CD4-positive, alpha-beta T cell treated with Interleukin-2 at 100 ng/mL for 4 hours (primary cell): ENCODE data around the gene MOV10L1.
"Not testable (repeated sequence)": the region's sequence is repeated elsewhere in the genome, so short reads cannot be mapped to it uniquely, and the experiment has no call there.

Source experiments
- DNase-seq: peaks from one replicate; pipeline ENCODE4 v3.0.0-alpha.2; 2020; ENCODE audit warnings: low spot score

Gene MOV10L1

DNA sequence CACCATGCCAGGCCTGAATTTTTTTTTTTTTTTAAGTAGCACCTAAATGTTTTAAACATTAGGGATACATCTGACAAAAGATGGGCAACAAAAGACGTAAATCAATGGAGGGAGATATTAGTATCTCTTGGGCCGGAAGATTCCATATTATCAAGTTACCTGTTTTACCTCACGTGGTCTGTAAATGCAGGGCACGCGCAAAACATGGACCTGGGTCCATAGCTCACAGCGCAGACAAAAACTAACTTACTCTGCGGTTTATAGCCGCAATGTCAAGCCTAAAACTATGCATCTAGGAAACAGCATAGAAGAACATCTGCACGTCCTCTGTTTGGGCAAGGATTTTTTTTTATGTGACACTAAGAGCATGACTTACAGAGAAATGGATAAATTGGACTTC lies 49.2 kb downstream of the MOV10L1 start:
- no peak for DNase-seq

DNA sequence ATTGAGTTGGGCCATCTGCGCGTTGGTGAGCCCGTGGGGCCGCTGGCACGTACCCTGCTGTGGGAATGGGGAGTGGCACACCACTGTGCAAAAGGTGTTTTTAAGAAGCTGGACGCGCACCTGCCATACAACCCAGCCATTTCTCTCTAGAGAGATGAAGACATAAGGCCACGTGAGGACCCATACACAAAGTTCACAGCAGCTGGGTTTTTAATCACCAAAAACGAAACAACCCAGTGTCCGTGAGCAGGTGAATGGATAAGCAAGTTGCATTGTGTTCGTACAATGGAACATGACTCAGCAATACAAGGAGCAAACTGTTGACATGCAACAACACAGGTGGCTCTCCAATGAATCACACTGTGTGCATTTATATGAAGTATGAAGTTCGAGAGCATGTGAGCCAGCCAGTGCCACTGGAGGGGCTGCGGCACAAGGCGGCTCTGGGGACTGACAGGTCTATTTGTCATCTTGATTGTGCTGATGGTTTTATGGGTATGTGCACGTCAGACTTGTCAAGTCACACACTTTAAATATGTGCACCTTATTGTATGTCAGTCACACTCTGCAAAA lies 50.1 kb downstream of the MOV10L1 start:
- no peak for DNase-seq

DNA sequence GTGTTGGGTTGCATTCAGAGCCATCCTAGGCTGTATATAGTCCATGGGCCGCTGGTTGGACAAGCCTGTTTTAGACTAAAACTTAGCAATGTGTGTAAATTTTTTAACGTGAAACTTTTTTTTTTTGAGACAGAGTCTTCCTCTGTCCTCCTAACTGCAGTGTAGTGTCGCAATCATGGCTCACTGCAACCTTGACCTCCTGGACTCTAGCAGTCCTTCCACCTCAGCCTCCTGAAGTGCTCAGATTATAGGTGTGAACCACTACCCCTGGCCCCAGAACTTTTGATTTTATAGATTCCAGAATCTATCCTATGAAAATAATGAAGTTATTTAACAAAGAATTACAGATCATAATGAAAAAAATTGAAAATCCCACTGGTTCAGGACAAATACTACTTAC lies 50.8 kb downstream of the MOV10L1 start:
- no peak for DNase-seq

DNA sequence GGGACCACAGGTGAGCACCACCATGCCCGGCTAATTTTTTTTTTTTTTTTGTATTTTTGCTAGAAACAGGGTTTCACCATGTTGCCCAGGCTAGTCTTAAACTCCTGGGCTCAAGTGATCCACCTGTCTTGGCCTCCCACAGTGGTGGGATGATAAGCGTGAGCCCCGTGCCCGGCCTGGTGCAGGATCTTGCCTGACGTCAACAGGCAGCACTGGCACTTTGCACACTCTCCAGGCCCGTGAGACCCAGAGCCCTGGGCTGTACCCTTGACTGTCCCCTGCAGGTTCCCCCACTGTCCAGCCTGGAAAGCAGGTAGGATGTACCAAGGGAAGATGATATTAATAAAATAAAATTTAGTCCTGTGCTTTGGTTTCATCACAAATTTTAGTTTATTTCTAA lies 51.7 kb downstream of the MOV10L1 start:
- DNase-seq: no peak

DNA sequence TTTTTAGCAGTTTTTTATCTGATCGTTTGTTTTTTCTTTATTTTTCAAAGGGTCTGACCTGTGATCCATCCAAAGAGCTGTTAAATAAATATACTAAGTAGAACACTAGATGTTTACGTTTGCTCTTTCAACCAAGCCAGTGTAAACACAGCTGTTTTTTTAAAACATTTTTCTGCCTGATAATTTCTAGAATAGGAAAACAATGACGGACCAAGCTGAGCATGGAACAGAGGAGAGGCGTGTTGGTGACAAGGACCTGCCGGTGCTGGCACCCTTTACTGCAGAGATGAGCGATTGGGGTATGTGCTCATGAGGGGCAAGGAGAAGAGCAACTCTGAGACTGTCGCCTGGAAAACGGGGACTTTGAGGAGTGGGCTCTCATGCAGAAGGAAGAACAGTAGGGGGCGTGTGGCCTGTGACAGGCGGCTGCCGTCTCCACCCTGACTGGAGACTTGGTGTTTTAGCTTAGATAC lies 52.1 kb downstream of the MOV10L1 start:
- DNase-seq: no peak

DNA sequence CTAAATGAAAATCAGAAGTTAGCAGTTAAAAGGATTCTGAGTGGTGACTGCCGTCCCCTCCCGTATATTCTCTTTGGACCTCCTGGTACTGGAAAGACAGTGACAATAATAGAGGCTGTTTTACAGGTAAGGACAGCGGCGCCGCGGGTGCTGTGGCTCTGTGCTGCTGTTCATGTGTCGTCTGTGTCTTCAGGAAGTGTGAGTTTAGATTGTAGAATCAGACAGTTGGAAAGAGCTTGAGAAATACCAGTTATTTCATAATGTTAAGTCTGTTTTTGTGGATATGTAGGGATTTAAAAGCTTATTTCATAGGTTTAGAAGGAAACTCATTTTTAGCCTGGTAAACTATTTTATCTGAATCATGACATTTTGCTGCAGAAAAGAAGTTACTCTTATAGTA lies 53.3 kb downstream of the MOV10L1 start:
- DNase-seq: no peak

DNA sequence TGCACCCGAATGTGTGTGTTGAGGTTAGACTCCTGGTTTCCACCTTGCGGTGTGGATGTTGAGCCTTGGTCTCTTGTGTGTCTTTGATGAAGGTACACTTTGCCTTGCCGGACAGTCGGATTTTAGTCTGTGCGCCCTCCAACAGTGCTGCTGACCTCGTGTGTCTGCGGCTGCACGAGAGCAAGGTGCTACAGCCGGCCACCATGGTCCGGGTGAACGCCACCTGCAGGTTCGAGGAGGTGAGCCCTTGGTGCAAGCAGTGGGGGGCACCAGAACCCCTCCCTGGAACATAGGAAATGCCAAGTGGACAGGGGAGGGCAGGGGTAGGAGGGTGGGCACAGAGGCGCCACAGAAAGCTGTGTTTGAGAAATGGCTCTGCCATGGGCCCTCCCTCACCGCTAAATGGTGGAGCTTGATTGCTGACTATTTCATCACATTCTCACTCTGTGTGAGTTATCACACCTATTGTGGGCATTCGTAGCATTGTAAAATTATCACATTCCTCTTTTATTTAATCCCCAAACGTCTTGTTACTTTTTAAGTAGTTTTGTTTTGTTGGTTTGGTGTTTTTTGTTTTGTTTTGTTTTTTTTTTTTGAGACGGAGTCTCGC lies 54.3 kb downstream of the MOV10L1 start:
- no peak for DNase-seq

DNA sequence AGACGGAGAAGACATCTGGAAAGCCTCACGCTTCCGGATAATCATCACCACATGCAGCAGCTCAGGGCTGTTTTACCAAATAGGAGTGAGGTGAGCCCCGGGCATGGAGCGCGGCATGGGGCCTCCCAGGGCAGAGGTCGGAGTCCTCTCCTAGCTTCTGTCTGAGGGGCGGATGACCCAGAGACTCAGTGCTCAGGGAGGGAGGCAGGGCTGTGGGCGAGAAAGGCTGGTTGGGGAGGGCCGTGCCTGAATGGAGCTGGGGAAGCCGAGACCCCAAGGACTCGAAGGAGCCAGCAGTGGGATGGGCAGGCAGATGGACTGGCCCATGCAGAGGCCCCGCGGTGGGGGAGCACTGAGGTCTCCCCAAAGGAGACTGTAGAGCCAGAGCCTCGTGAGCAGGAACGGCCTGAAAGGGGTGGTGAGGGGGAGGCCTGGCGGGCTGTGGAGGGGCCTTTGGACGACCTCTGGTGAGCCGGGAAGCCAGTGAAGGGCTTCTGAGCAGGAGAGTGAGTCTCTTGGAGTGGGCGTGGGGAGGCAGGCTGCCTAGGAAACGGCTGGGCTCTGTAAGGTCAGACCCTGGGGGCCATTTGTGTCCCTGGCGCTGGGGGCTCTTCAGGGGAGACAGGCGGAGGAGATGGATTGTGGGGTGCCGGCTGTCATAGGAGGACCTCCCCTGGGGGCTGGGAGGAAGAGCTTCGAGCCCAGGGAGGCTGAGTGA lies 56.1 kb downstream of the MOV10L1 start:
- DNase-seq: no peak

DNA sequence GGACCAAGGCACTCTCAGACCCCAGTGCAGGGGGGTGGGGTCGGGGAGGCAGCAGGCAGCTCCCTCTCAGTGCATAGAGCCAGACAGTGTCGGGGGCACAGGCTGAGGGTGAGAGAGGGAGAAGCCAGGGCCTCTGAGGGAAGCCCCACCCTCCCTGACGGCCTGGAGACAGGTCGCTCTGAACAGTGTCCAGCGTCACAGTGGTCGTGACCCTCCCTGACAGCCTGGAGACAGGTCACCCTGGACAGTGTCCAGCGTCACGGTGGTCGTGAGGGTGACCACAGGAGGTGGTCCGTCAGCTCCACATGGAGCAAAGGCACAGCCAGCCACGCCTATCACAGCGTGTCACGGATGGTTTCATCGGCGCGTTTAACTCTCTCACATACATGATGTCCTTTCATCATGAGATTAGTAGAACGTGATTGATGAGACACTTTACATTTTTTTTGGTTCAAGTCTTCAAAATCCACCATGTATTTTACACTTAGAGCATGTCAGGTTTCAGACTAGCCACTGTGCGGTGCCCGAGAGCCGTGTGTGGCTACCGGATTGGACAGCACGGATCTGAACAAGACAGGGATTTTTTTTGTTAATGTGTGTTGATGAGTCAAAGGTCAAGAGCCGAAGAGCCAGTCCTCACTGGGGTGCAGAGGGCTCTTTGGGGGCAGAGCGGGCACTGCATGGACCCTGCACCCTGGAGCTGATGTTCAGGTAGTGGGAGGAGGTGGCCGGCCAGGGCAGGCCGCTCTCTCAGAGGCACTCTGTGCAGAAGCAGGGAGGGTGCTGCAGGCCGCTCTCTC lies 56.8 kb downstream of the MOV10L1 start:
- peak; percentile 4 for DNase-seq

DNA sequence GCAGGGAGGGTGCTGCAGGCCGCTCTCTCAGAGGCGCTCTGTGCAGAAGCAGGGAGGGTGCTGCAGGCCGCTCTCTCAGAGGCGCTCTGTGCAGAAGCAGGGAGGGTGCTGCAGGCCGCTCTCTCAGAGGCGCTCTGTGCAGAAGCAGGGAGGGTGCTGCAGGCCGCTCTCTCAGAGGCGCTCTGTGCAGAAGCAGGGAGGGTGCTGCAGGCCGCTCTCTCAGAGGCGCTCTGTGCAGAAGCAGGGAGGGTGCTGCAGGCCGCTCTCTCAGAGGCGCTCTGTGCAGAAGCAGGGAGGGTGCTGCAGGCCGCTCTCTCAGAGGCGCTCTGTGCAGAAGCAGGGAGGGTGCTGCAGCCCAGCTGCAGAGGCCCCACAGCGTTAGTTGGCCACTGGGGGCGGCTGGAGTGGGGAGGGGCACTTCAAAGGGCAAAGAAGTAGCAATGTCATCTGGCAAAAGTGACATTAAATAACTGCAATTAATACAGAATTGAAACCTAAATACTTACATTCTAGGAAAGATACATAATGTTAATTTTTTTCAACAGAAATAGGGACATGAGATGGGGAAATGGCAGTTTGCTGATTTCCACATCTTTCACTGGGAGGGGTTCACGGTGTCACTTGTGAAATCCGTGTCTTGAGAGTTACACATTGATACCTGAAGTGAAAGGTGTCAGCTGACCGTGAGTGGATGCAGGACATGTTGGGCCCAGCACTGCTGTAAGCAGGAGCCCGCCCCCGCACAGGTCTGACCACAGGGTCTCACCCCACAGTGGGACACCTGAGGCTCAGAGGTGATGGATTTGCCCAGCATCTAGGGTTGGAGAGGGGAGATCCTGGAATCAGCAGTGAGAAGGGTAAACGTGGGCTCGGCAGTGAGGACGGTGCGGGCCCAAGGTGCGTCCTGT lies 57.7 kb downstream of the MOV10L1 start:
- not testable (repeated sequence) for DNase-seq

DNA sequence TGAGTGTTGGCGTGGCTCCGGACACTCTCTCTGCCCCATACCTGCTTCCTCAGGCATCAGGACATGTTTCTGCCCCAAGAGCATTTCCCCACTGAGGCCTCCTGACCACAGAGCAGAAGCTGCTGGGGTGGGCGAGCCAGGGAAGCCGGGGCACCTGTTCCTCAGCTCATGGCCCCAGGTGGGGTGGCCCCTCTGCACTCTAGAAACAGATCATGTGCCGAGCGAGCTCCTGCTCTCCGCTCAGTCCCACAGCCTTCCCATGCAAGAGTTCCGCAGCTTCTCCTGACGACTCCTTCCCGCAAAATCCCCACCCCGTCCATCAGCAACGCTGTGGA lies 58.3 kb downstream of the MOV10L1 start:
- DNase-seq: no peak

DNA sequence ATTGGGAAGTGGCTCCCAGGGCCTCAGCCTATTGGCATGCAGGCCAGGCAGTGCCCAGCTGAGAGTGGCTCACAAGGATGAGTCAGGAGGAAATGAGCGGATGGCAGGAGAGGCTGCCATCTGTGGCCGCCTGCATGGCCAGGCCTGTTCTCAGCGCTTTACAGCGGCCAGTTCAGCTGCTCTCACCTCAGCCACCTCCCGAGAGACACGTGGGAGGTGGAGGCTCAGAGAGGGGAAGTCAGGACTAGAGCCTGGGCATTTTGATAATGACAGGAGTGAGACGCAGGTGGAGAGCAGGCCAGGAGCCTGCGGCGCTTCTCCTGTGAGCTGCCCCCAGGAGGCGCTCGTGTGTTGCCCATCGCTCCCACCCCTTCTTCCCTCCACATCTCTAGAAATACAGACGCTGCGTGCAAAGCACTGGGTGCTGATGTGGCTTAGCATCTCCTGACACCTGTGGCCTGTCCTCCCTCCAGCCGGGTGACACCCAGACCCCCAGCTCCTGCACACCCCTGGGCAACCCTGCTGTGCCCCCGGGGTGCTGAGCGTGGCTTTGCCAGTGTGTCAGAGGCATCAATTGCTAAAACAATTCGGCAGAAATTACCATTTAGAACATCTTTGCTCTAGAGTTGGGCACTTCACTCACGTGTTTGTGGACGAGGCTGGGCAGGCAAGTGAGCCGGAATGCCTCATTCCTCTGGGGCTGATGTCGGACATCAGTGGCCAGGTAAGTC lies 59.4 kb downstream of the MOV10L1 start:
- DNase-seq: peak; percentile 77

DNA sequence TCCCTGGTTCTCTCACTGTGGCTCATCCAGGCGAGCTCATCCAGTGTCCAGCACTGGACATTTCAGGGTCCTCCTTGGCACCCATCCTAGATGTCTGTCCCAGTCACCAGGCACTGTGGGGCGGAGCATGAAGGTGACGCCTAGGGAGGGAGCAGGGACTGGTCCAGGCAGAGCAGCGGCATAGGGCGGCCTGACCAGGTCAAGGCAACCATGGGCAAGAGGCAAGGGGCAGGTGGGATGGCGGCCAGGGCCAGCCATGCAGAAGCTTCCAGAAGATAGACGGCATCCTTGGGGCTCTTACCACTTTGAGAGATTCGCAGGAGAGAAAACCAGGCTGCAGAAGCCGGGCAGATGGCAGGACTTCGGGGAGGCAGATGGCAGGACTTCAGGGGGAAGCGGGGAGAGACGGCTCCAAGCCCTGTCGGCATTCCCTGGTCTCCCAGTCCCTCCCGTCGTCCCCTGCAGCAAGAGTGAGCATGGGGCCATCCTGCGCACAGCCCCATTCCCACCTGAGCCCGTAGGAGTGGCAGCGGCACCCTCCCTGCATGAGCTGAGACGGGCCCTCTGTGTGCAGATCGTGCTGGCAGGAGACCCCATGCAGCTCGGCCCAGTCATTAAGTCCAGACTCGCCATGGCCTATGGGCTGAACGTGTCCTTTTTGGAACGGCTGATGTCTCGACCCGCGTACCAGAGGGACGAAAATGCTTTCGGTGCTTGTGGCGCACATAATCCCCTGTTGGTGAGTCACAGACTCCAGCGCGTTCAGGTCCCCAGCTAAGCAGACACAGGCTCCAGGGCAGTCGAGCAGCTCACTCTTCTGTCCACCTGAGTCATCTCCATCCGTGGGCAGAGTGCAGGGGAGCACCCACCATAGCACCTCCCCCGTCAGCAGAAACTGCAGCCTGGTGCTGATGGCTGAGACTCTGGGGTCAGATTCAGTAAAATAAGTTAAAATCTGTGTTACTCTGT lies 60.6 kb downstream of the MOV10L1 start:
- DNase-seq: no peak

DNA sequence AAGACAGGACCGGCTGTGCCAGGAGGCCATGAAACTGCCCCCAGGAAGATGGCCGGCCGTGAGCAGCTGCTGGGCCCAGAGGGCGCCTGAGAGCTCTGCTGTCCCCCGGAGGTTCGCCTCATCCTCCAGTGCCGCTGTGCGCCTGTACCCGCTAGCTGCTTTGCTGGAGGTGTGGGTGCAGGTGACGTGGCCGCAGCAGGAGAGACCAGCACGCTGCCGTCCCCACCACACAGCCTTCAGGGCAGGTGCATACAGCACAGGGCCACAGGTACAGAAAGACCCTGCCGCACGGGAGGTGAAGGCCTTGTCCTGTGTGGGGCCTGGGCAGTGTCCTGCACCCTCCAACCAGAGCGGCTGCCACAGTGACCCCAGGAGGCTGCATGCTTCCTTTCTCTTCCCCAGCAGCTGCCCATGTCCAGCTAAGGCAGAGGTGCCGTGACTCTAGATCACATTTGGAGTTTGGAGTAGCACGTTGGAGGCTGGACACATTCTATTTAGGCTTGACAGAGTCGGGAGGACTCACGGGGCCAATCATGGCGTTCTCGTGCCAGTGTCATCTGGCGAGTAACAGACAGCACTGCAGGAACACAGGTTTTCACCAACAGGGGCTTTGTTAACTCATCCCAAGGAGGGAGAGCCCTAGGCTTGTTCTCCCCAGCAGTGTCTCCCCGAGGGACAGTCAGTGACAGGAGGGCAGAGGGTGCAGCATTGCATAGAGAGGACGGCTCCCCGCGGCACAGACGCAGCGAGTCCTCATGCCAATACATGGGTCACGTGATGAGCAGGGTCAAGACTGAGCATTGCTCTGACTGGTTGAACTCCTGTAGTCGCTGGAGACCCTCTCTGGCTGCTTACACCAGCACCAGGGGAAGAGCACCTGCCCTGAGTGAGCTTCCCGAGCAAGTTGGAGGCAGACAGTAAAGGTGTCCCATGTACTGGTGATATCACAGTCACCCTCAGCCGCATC lies 62.0 kb downstream of the MOV10L1 start:
- no peak for DNase-seq

DNA sequence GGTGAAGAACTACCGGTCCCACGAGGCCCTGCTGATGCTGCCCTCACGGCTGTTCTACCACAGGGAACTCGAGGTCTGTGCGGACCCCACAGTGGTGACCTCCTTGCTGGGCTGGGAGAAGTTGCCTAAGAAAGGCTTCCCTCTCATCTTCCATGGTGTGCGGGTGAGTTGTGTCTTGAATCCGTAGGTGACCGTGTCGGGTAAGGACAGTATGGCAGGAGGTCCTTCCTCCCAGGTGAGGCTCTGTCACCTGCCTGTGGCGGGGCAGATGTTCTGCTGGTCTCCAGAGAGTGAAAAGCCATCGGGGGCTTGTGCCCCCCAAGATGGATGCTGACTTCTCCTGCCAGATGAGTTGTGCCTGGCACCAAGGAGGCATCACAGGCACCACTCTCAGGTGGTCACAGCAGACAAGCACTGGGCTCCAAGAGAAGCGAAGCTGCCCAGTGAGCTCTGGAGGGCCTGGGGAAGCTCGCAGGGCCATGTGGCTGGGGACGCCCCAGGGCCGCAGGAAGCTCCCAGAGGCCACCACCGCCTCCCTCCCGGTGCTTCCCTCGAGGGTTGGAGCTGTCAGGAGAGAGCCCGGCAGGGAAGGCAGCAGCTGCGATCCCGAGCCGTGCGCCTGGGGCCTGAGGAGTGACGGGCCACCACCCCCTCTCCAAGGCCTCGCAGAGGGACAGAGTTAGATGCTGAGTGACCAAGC lies 63.4 kb downstream of the MOV10L1 start:
- no peak for DNase-seq

DNA sequence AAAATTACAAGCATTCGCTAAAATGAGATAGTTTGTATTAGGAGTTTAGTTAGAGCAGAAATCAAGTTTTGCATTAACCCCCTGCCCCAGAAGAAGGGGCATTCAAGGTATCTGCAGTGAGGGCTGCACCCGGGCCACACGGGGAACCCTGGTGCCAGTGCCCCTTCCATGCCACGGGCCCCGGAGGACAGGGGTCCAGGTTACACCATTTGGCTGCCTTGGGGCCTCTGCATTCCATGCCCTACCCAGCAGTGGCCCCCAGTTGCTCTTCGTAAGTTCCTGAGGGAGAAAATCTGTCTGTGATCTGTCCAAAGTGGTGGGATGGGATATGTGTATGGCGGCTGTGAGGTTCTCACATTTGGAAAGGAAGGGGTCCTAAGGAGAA lies 63.9 kb downstream of the MOV10L1 start:
- no peak for DNase-seq

DNA sequence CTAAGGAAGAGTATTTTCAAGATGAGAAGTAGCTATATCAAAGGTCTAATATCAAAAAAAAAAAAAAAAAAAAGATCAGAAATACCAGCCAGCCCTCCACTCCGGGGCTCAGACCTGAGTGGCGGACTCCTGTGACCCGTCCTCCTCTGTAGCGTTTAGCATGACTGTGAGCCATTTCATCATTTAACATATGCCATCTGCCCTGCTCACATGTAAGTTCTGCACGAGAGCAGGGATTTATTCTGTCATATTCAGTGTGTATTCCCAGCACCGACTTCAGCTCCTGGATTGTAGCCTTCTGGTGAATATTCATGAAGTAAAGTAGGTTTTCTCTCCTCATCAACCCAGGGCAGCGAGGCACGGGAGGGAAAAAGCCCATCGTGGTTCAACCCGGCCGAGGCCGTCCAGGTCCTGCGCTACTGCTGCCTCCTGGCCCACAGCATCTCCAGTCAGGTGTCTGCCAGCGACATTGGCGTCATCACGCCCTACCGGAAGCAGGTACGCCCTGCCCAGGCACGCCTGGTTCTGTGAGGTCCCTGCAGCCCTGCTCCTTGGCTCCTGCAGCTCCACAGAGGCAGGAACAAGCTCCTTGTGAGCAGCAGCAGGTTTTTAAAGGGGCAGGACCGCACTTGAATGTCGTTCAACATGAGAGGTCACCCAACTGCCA lies 68.0 kb downstream of the MOV10L1 start:
- no peak for DNase-seq

DNA sequence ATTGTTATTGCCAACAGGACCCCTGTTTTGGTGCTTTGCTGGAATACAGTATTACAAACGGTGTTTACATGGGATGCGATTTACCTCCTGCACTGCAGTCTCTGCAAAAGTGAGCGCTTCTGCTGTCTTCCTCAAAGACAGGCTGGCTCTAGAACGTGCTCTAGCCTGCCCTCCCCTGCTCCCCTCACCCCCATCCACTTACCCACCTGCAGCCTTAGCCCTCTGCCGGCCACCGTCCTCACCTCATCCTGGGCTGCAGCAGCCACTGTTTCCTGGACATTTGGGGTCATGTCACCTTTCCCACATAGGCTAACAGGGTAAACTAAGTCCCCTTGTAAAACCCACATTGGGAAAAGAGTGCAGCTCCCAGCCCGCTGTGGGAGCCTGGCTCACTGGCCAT lies 71.1 kb downstream of the MOV10L1 start:
- no peak for DNase-seq
